Prostate gland (tissue), 2 donors: Measurements from ENCODE around the gene UQCR11. TPM values are rescaled to one million over a fixed set of nuclear protein-coding genes. Genes with fewer than 3 reads are reported as not detected.
A peak's percentile ranks its signal among the peaks of the same experiment; 100 is the strongest.

ENCODE experiments used
- DNase-seq: peaks from one replicate; pipeline ENCODE4 v3.0.0-alpha.2; 2019; ENCODE audit warnings: low spot score
- H3K27ac ChIP-seq, 2 donors: fragments of 200-600 bp; sonication (generic); 2 replicates each; pipeline ENCODE4 v1.5.1; 2017 to 2019
- H3K27me3 ChIP-seq: fragments of 200-600 bp; sonication (generic); replicated peaks from 2 replicates; pipeline ENCODE4 v1.5.1; 2019; ENCODE audit not compliant: insufficient read depth
- H3K36me3 ChIP-seq, 2 donors: fragments of 200-600 bp; sonication (generic); 1 replicate in 1 of 2; 2 replicates in 1 of 2; pipeline versions ENCODE4 v1.5.1 to v1.8.1; 2017 to 2019
- H3K4me1 ChIP-seq: fragments of 200-600 bp; sonication (generic); replicated peaks from 2 replicates; pipeline ENCODE4 v1.5.1; 2019
- H3K4me3 ChIP-seq, 2 donors: fragments of 200-600 bp; sonication (generic); 2 replicates each; pipeline ENCODE4 v1.5.1; 2017 to 2019
- H3K9me3 ChIP-seq: fragments of 200-600 bp; sonication (generic); 2 replicates; pipeline ENCODE4 v1.5.1; 2017
- CTCF ChIP-seq, 4 experiments: fragments of 200-600 bp in 2 of 4; fragments of 450-650 bp in 2 of 4; sonication (generic) in 2 of 4; IDR thresholded peaks; 1 replicate in 3 of 4; 2 replicates in 1 of 4; pipeline ENCODE4 v1.5.1; 2016 to 2019; ENCODE audit warnings: antibody characterized with exemption in 4 of 4, mild to moderate bottlenecking in 2 of 4, moderate library complexity in 2 of 4
- POLR2A ChIP-seq: fragments of 450-650 bp; IDR thresholded peaks from one replicate; pipeline ENCODE4 v1.6.1; 2016; ENCODE audit warnings: antibody characterized with exemption, mild to moderate bottlenecking
- POLR2AphosphoS5 ChIP-seq: sonication (generic); formaldehyde crosslinking; IDR thresholded peaks from one replicate; pipeline ENCODE4 v1.6.1; 2017; ENCODE audit warnings: antibody characterized with exemption
- WGBS: methylation state at CpG from one replicate; pipeline ENCODE4 v1.1.5; 2018; 5-methylcytosine and 5-hydroxymethylcytosine counted together
- intact Hi-C: fragments of 100-400 bp; cut with DNase I; formaldehyde crosslinking; loops from one replicate; pipeline ENCODE4 v1.14.2; 2022
- total RNA-seq, 2 donors: library from RNA; depleted of rRNA; stranded (reverse); fragments of >200 nt; gene quantifications; one replicate each; pipeline ENCODE4 v1.1.0, GENCODE V29; 2016

The UQCR11 gene
- total RNA-seq, 2 donors from 2014 or later = 87.1 to 108 TPM

GRCh38 chr19:1572795-1573194 is 32.5 kb downstream of the UQCR11 start:
- intact Hi-C loops = no loop called here
- peaks cover 4% of the 10 kb centered on the region for H3K4me1 ChIP-seq
- H3K36me3 ChIP-seq = no peaks in the 10 kb centered on the region
- H3K27ac ChIP-seq = no peak overlapping the region
- H3K9me3 ChIP-seq = no peaks in the 10 kb centered on the region
- DNase-seq = no peak
- WGBS = 76% methylated on average over 9 of the region's 9 CpGs
- no peak overlapping the region for H3K4me3 ChIP-seq
- H3K27me3 ChIP-seq = no peaks in the 10 kb centered on the region
- TF ChIP-seq CTCF (IDR thresholded peaks at IDR 0.05) = no peak
- no peak for TF ChIP-seq POLR2AphosphoS5
- no peak for TF ChIP-seq POLR2A

- no peak overlapping the region for H3K27ac ChIP-seq
These were observed 33.9 kb downstream of the UQCR11 start for GRCh38 chr19:1571358-1571757.

DNA sequence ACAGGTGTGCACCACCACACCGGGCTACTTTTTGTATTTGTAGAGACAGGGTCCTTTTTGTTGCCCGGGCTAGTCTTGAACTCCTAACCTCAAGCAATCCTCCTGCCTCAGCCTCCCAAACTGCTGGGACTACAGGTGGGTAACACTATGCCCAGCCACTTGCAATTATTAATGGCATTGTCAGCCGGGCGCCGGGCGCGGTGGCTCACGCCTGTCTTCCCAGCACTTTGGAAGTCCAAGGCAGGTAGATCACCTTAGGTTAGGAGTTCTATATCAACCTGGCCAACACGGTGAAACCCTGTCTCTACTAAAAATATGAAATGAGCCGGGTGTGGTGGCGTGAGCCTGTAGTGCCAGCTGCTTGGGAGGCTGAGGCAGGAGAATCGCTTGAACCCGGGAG is 34.4 kb downstream of the UQCR11 start:
- Histone ChIP-seq H3K36me3 (no peaks in the 10 kb centered on the region), H3K4me3 (no peak overlapping the region), H3K4me1 (peaks cover 11% of the 10 kb centered on the region), H3K27me3 (no peaks in the 10 kb centered on the region), H3K9me3 (no peaks in the 10 kb centered on the region), H3K27ac (no peak overlapping the region)
- DNase-seq = no peak
- WGBS = 94% methylated on average over 13 of the region's 13 CpGs
- no peak for TF ChIP-seq POLR2AphosphoS5
- TF ChIP-seq CTCF (IDR thresholded peaks at IDR 0.05) = no peak
- no peak for TF ChIP-seq POLR2A
- intact Hi-C loops = no loop called here

More at GRCh38 chr19:1571358-1571757, 33.9 kb downstream of the UQCR11 start:
- Histone ChIP-seq H3K9me3 (no peaks in the 10 kb centered on the region), H3K27me3 (no peaks in the 10 kb centered on the region), H3K36me3 (no peaks in the 10 kb centered on the region), H3K4me1 (peaks cover 6% of the 10 kb centered on the region), H3K4me3 (no peak overlapping the region)
- intact Hi-C loops = no loop called here
- no peak for TF ChIP-seq CTCF (IDR thresholded peaks at IDR 0.05)
- TF ChIP-seq POLR2A = no peak
- no peak for TF ChIP-seq POLR2AphosphoS5
- 94% methylated on average over 12 of the region's 12 CpGs for WGBS
- no peak for DNase-seq

- H3K4me1 ChIP-seq = peaks cover 11% of the 10 kb centered on the region
- intact Hi-C loops = no loop called here
- 85% methylated on average over 4 of the region's 4 CpGs for WGBS
- DNase-seq = no peak
- no peaks in the 10 kb centered on the region for H3K27me3 ChIP-seq
- H3K36me3 ChIP-seq = no peaks in the 10 kb centered on the region
- no peak overlapping the region for H3K27ac ChIP-seq
- TF ChIP-seq POLR2AphosphoS5 (no peak), CTCF (IDR thresholded peaks at IDR 0.05) (no peak), POLR2A (no peak)
- H3K4me3 ChIP-seq = no peak overlapping the region
- no peaks in the 10 kb centered on the region for H3K9me3 ChIP-seq
These were observed 35.3 kb downstream of the UQCR11 start for GRCh38 chr19:1569997-1570396.

DNA sequence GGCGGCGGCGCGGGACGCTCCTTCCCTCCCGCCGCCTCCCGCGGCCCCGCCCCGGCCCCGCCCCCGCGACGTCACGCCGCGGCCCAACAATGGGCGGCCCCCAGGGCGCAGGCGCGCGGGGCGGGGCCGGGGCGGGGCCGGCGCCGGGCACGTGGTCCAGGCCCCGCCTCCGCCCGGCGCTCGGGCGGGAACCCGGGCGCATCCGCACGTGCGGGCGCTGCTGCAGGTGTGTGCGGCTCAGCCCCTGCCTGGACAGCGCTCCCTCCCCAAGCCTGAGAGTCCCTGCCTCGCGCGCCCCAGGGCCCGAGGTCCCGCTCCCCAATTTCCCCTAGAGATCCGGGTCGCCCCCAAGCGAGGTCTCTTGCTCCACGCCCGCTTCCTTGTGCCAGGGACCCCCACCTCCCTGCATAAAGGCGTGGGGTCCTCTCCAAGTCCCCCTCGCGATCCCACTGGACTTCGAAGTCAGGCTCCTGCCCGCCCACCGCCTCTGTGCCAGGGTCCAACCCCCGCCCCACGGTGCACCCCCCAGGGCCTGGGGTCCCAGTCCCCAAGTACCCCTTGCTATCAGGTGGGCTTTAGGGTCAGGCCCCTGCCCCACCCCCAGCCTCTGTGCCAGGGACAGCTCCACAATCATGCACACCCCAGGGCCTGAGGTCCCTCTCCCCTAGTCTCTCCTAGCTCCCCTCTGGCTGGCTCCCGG is 36.8 kb downstream of the UQCR11 start, which contains the start of gene MEX3D:
Gene MEX3D, minus strand, starts transcription at position 6 of the 700 bp plus-strand sequence. CDS start 267 bp downstream, outside the sequence.
- no peaks in the 10 kb centered on the region for H3K9me3 ChIP-seq
- intact Hi-C loops = no loop called here
- peak; percentile 68 for DNase-seq
- peak within 1 kb of the TSS; percentile 61 to 65 for H3K4me3 ChIP-seq
- H3K27ac ChIP-seq = peak within 1 kb of the TSS; percentile 88 to 91
- H3K27me3 ChIP-seq = no peaks in the 10 kb centered on the region
- TF ChIP-seq POLR2A (no peak), POLR2AphosphoS5 (no peak), CTCF (IDR thresholded peaks at IDR 0.05) (no peak)
- no peaks in the 10 kb centered on the region for H3K36me3 ChIP-seq
- WGBS = 18% methylated on average over 26 of the region's 63 CpGs
- H3K4me1 ChIP-seq = peaks cover 11% of the 10 kb centered on the region
